OCI-LY7 (cell line): ENCODE measurements around the gene YLPM1.

Source experiments
- EZH2phosphoT487 ChIP-seq: fragments of 200-600 bp; sonication (generic); IDR thresholded peaks from 2 replicates; pipeline ENCODE4 v1.6.1; 2018; ENCODE audit warnings: low read depth, borderline replicate concordance, mild to moderate bottlenecking, mixed run types, antibody characterized with exemption, low read length, moderate library complexity, mixed read lengths
- TF ChIP-seq, protein P1 (sequence below): fragments of 200-600 bp; sonication (generic); conservative IDR thresholded peaks from 2 replicates; pipeline ENCODE4 v1.5.1; 2014; ENCODE audit warnings: mild to moderate bottlenecking, antibody characterized with exemption, low read length, moderate library complexity, mixed read lengths

DNA sequence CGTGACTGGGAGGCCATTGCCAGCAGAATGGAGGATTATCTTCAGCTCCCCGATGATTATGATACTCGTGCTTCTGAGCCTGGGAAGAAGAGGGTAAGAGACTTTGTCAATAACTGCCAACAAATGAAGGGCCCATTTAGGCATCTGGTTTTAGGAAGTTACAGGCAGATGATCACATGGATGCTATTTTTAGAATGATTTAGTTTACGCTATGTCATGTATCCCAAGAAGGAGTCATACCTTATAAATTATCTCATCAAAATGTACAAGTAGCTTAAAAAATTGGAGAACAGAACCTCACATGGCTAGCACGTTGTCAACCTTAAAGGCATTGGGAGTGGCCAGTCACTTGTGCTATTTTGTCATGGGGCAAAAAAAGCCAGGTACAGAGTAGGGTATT is 66.1 kb downstream of the YLPM1 start:
- TF ChIP-seq, protein P1, sequence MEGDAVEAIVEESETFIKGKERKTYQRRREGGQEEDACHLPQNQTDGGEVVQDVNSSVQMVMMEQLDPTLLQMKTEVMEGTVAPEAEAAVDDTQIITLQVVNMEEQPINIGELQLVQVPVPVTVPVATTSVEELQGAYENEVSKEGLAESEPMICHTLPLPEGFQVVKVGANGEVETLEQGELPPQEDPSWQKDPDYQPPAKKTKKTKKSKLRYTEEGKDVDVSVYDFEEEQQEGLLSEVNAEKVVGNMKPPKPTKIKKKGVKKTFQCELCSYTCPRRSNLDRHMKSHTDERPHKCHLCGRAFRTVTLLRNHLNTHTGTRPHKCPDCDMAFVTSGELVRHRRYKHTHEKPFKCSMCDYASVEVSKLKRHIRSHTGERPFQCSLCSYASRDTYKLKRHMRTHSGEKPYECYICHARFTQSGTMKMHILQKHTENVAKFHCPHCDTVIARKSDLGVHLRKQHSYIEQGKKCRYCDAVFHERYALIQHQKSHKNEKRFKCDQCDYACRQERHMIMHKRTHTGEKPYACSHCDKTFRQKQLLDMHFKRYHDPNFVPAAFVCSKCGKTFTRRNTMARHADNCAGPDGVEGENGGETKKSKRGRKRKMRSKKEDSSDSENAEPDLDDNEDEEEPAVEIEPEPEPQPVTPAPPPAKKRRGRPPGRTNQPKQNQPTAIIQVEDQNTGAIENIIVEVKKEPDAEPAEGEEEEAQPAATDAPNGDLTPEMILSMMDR, result no peak
- no peak for TF ChIP-seq EZH2phosphoT487
